ENCODE results near the gene ZBTB8A.
"Not testable (repeated sequence)": the region's sequence is repeated elsewhere in the genome, so short reads cannot be mapped to it uniquely, and the experiment has no call there.

The ZBTB8A gene

GRCh38 chr1:32554288-32554687 lies 15.1 kb downstream of the ZBTB8A start:
- no peak for TF ChIP-seq CTCF (IDR thresholded peaks at IDR 0.05)
- Histone ChIP-seq H3K4me3 (ENCODE audit: low read depth in 1 of 2, low read length in 1 of 2) (no peak overlapping the region), H3K36me3 (no peaks in the 10 kb centered on the region), H3K27ac (no peak overlapping the region), H3K9me3 (no peaks in the 10 kb centered on the region), H3K27me3 (no peaks in the 10 kb centered on the region), H3K4me1 (ENCODE audit: control insufficient read depth in 1 of 2, insufficient read depth in 1 of 2, low read depth in 1 of 2, low read length in 1 of 2) (no peaks in the 10 kb centered on the region)

- not testable (repeated sequence) for H3K27me3 ChIP-seq; H3K36me3 ChIP-seq; H3K27ac ChIP-seq; H3K4me1 ChIP-seq (ENCODE audit: control insufficient read depth in 1 of 2, insufficient read depth in 1 of 2, low read depth in 1 of 2, low read length in 1 of 2); H3K9me3 ChIP-seq; H3K4me3 ChIP-seq (ENCODE audit: low read depth in 1 of 2, low read length in 1 of 2)
Observed at GRCh38 chr1:32557035-32557434, 17.8 kb downstream of the ZBTB8A start.

GRCh38 chr1:32557812-32558211 lies 18.6 kb downstream of the ZBTB8A start:
- no peaks in the 10 kb centered on the region for H3K36me3 ChIP-seq
- no peaks in the 10 kb centered on the region for H3K27me3 ChIP-seq
- no peak for TF ChIP-seq CTCF (IDR thresholded peaks at IDR 0.05)
- no peak overlapping the region for H3K4me3 ChIP-seq (ENCODE audit: low read depth in 1 of 2, low read length in 1 of 2)
- no peaks in the 10 kb centered on the region for H3K9me3 ChIP-seq
- no peaks in the 10 kb centered on the region for H3K4me1 ChIP-seq (ENCODE audit: control insufficient read depth in 1 of 2, insufficient read depth in 1 of 2, low read depth in 1 of 2, low read length in 1 of 2)
- no peak overlapping the region for H3K27ac ChIP-seq

GRCh38 chr1:32568929-32569328 lies 29.7 kb downstream of the ZBTB8A start:
- no peak for TF ChIP-seq CTCF (IDR thresholded peaks at IDR 0.05)
- Histone ChIP-seq H3K9me3 (no peaks in the 10 kb centered on the region), H3K36me3 (no peaks in the 10 kb centered on the region), H3K4me1 (ENCODE audit: control insufficient read depth in 1 of 2, insufficient read depth in 1 of 2, low read depth in 1 of 2, low read length in 1 of 2) (no peaks in the 10 kb centered on the region), H3K27ac (no peak overlapping the region), H3K4me3 (ENCODE audit: low read depth in 1 of 2, low read length in 1 of 2) (no peak overlapping the region), H3K27me3 (no peaks in the 10 kb centered on the region)

- Histone ChIP-seq H3K9me3 (no peaks in the 10 kb centered on the region), H3K4me3 (ENCODE audit: low read depth in 1 of 2, low read length in 1 of 2) (no peak overlapping the region), H3K27ac (no peak overlapping the region), H3K4me1 (ENCODE audit: control insufficient read depth in 1 of 2, insufficient read depth in 1 of 2, low read depth in 1 of 2, low read length in 1 of 2) (no peaks in the 10 kb centered on the region), H3K27me3 (no peaks in the 10 kb centered on the region), H3K36me3 (no peaks in the 10 kb centered on the region)
- no peak for TF ChIP-seq CTCF (IDR thresholded peaks at IDR 0.05)
Observed at GRCh38 chr1:32580348-32581017, 41.3 kb downstream of the ZBTB8A start.

GRCh38 chr1:32592943-32593342 lies 53.7 kb downstream of the ZBTB8A start:
- Histone ChIP-seq H3K27ac (no peak overlapping the region), H3K27me3 (no peaks in the 10 kb centered on the region), H3K9me3 (no peaks in the 10 kb centered on the region), H3K4me3 (ENCODE audit: low read depth in 1 of 2, low read length in 1 of 2) (no peak overlapping the region), H3K4me1 (ENCODE audit: control insufficient read depth in 1 of 2, insufficient read depth in 1 of 2, low read depth in 1 of 2, low read length in 1 of 2) (no peaks in the 10 kb centered on the region), H3K36me3 (no peaks in the 10 kb centered on the region)
- TF ChIP-seq CTCF (IDR thresholded peaks at IDR 0.05) = no peak
